GM12878 (cell line): ENCODE measurements around the gene MICA. TPM values are rescaled to one million over a fixed set of nuclear protein-coding genes. Genes with fewer than 3 reads are reported as not detected.

ENCODE experiments used
- CUX1 ChIP-seq: IDR thresholded peaks from 2 replicates; pipeline ENCODE4 v1.6.1; 2012; ENCODE audit warnings: improper control_type of control experiment, low read depth, low read length; ENCODE audit not compliant: insufficient replicate concordance
- EP300 ChIP-seq, 2 experiments: fragments of 150-350 bp in 1 of 2; IDR thresholded peaks; 2 replicates each; pipeline ENCODE4 v1.6.1; 2011 to 2012; ENCODE audit warnings: low read depth in 2 of 2, low read length in 2 of 2, borderline replicate concordance in 1 of 2, improper control_type of control experiment in 1 of 2, inconsistent platforms in 1 of 2; ENCODE audit not compliant: control insufficient read depth in 1 of 2
- FOXK2 ChIP-seq: fragments of 450-650 bp; IDR thresholded peaks from 2 replicates; pipeline ENCODE4 v1.6.1; 2017; ENCODE audit warnings: mild to moderate bottlenecking, moderate library complexity
- MEF2B ChIP-seq: fragments of 450-650 bp; IDR thresholded peaks from 2 replicates; pipeline ENCODE4 v1.6.1; 2018; ENCODE audit warnings: mild to moderate bottlenecking, moderate library complexity; ENCODE audit not compliant: partially characterized antibody, poor library complexity, severe bottlenecking
- MLLT1 ChIP-seq: fragments of 450-650 bp; IDR thresholded peaks from 2 replicates; pipeline ENCODE4 v1.6.1; 2016; ENCODE audit warnings: mild to moderate bottlenecking
- NFIC ChIP-seq: IDR thresholded peaks from 2 replicates; pipeline ENCODE4 v1.6.1; 2012; ENCODE audit warnings: low read depth, mild to moderate bottlenecking, inconsistent platforms, low read length, moderate library complexity
- RCOR1 ChIP-seq: conservative IDR thresholded peaks from 2 replicates; pipeline ENCODE4 v1.6.1; 2012; ENCODE audit warnings: low read depth, low read length, improper control_type of control experiment
- RFX5 ChIP-seq: IDR thresholded peaks from 2 replicates; pipeline ENCODE4 v1.6.1; 2011; ENCODE audit warnings: low read depth, low read length, improper control_type of control experiment
- ZBTB40 ChIP-seq: fragments of 450-650 bp; IDR thresholded peaks from 2 replicates; pipeline ENCODE4 v1.6.1; 2016; ENCODE audit warnings: mild to moderate bottlenecking, moderate library complexity, borderline replicate concordance
- ZNF687 ChIP-seq: fragments of 450-650 bp; IDR thresholded peaks from 2 replicates; pipeline ENCODE4 v1.6.1; 2017; ENCODE audit warnings: mild to moderate bottlenecking, moderate library complexity
- polyA plus RNA-seq, 11 experiments: library from polyadenylated mRNA; depleted of rRNA in 4 of 11; unstranded in 6 of 11; stranded (reverse) in 5 of 11; fragments of >200 nt; fragmentation: Nextera tagmentation in 4 of 11; fragmentation: Illumina TruSeq in 1 of 11; extraction: Ambion mirVana in 4 of 11; extraction: Trizol in 1 of 11; gene quantifications; 1 replicate in 1 of 11; 2 replicates in 10 of 11; pipeline versions ENCODE4 v1.2.1 to v1.2.3, GENCODE V29; 2011 to 2016; ENCODE audit warnings: inconsistent platforms in 2 of 11, missing spikeins in 2 of 11, low read depth in 1 of 11
- total RNA-seq, 4 experiments: library from RNA; depleted of rRNA in 3 of 4; stranded (reverse); fragments of >200 nt in 3 of 4; fragmentation: Illumina TruSeq in 1 of 4; extraction: Trizol in 1 of 4; gene quantifications; 2 replicates each; pipeline versions ENCODE4 v1.2.1 to v1.2.3, GENCODE V29; 2013 to 2021

MICA gene
- total and polyA plus RNA-seq, 10 of the 15 experiments (the other 5 are each of a cell fraction or from before 2014, with no cell fraction given), result 3.6 to 10.5 (median 6.9) TPM

GRCh38 chr6:31402324-31403282 is 792 bp upstream of the MICA start (continued):
- TF ChIP-seq ZNF687 (no peak), RFX5 (no peak), CUX1 (no peak), NFIC (no peak), MEF2B (no peak), FOXK2 (no peak), ZBTB40 (no peak), MLLT1 (no peak), RCOR1 (no peak), EP300 (IDR thresholded peaks at IDR 0.05; ENCODE audit: borderline replicate concordance in 1 of 2, control insufficient read depth in 1 of 2, low read depth in 2 of 2, low read length in 2 of 2) (no peak)
